Fibroblast of lung (primary cell): ENCODE results near the gene MLPH.

Experiments
- CTCF ChIP-seq, 2 donors: IDR thresholded peaks in 1 of 2; conservative IDR thresholded peaks in 1 of 2; 1 replicate in 1 of 2; 2 replicates in 1 of 2; pipeline ENCODE4 v1.5.1; 2011 to 2012; ENCODE audit warnings: low read length in 2 of 2, control low read depth in 1 of 2, inconsistent platforms in 1 of 2, low read depth in 1 of 2, mild to moderate bottlenecking in 1 of 2
- EZH2 ChIP-seq: IDR thresholded peaks from 2 replicates; pipeline ENCODE4 v1.5.1; 2012; ENCODE audit warnings: low read length, control low read depth, mild to moderate bottlenecking; ENCODE audit errors: missing control alignments

- TF ChIP-seq CTCF (conservative IDR thresholded peaks at IDR 0.05 in 1 of 2, IDR thresholded peaks at IDR 0.05 in 1 of 2; ENCODE audit: low read depth in 1 of 2, low read length in 2 of 2): no peak
- TF ChIP-seq EZH2: no peak
Observed at GRCh38 chr2:237601453-237602116, 114.5 kb downstream of the MLPH start.
